Kidney epithelial cell (primary cell): Measurements from ENCODE around the gene MERTK. TPM values are rescaled to one million over a fixed set of nuclear protein-coding genes. Genes with fewer than 3 reads are reported as not detected.
"Not testable (repeated sequence)": the region's sequence is repeated elsewhere in the genome, so short reads cannot be mapped to it uniquely, and the experiment has no call there.

Source experiments
- DNase-seq: peaks from one replicate; pipeline ENCODE4 v3.0.0-alpha.2; 2010; ENCODE audit warnings: low read depth
- H3K27me3 ChIP-seq: 2 replicates; pipeline ENCODE4 v1.6.0; 2011; ENCODE audit warnings: low read length; ENCODE audit not compliant: control insufficient read depth, insufficient read depth
- H3K36me3 ChIP-seq: 2 replicates; pipeline ENCODE4 v1.5.1; 2011; ENCODE audit warnings: low read length; ENCODE audit not compliant: control insufficient read depth, insufficient read depth
- H3K4me3 ChIP-seq: 2 replicates; pipeline ENCODE4 v1.5.1; 2011; ENCODE audit warnings: low read depth, mild to moderate bottlenecking, control low read depth, low read length
- total RNA-seq: library from RNA; depleted of rRNA; stranded (reverse); fragments of >200 nt; gene quantifications from 2 replicates; pipeline ENCODE4 v1.2.3, GENCODE V29; 2015
- TF ChIP-seq, protein P1 (sequence below): IDR thresholded peaks from 2 replicates; pipeline ENCODE4 v1.5.1; 2011; ENCODE audit warnings: mild to moderate bottlenecking, moderate library complexity, low read length, control low read depth, inconsistent platforms; ENCODE audit not compliant: insufficient read depth, poor library complexity, severe bottlenecking

The MERTK gene
- total RNA-seq, 1 donor from 2014 or later, result 4.1 TPM

DNA sequence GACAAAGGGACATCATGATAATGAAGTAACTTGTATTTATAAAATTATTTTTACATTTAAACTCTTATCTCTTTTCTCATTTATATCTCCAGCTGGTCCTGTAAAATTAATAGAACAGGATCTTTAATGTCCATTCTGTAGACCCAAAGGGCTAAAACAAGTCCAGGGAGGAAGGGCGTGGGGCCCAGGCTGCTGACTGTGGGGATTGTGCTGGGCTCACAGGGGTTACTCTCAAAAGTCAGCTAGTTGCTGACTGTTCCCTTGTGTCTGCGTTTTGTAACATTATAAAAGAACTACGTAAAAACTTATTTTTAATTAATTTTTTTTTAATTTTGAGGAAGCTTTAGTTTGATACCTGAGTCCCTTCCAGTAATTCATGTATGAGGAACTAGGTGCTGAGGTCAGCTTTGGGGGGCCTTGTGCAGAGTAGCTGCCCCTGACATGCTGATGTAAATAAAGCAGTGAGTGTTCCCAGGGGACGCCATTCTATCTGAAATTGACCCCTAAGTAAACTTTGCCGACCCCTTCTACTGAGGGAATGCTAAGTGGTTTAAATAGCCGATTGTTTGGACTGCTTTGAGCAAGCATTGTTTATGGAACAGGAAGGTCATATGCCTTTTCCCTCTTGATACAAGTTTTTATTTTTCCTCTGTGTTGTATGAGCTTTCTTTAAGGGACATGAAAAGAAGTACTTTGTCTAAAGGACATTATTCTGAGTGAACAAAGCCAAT lies 56.4 kb downstream of the MERTK start:
- TF ChIP-seq, protein P1, sequence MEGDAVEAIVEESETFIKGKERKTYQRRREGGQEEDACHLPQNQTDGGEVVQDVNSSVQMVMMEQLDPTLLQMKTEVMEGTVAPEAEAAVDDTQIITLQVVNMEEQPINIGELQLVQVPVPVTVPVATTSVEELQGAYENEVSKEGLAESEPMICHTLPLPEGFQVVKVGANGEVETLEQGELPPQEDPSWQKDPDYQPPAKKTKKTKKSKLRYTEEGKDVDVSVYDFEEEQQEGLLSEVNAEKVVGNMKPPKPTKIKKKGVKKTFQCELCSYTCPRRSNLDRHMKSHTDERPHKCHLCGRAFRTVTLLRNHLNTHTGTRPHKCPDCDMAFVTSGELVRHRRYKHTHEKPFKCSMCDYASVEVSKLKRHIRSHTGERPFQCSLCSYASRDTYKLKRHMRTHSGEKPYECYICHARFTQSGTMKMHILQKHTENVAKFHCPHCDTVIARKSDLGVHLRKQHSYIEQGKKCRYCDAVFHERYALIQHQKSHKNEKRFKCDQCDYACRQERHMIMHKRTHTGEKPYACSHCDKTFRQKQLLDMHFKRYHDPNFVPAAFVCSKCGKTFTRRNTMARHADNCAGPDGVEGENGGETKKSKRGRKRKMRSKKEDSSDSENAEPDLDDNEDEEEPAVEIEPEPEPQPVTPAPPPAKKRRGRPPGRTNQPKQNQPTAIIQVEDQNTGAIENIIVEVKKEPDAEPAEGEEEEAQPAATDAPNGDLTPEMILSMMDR, result no peak
- Histone ChIP-seq H3K36me3 (no peaks in the 10 kb centered on the region), H3K27me3 (no peaks in the 10 kb centered on the region), H3K4me3 (no peak overlapping the region)
- DNase-seq, result no peak

- Histone ChIP-seq H3K27me3 (no peaks in the 10 kb centered on the region), H3K4me3 (no peak overlapping the region), H3K36me3 (no peaks in the 10 kb centered on the region)
- TF ChIP-seq, protein P1, result no peak
- no peak for DNase-seq
These were observed 59.5 kb downstream of the MERTK start for GRCh38 chr2:111957872-111958354.

DNA sequence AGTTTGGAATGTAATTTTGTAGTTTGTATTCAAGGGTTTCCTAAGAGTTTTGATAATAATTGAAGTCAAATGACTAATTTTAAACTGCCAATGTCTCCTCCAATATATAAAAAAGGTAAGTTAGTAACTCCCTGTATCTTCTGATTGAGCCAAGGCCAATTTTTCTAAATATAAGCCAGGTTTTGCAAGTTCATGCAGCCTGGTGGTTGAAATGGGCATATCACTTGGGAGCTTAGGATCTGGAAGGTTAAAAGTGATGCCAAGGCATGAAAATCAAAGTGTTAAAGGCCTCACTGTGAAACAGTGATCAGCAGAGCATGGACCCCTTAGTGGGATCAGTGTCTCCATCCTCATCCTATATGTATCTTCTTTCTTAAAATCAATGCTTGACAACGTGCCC lies 60.5 kb downstream of the MERTK start:
- no peak overlapping the region for H3K4me3 ChIP-seq
- DNase-seq, result no peak

DNA sequence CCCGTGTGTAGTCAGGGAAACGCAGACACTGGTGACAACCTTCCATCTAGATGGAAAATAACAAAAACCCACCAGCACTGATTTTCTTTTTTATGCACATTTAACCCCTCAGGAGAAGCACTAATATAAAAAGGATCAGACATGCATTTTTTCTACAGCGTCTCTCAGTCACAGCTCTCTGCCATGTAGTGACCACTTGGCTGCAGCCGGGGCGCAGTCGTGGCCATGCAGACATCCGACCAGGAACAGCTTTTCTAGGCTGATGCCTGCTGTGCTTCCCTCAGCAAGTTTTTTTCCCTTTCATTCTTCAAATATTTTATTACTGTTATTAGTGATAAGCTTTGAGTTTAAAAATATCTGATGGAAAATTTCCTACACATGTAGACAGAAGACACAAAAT lies 63.3 kb downstream of the MERTK start:
- Histone ChIP-seq H3K4me3 (no peak overlapping the region), H3K27me3 (no peaks in the 10 kb centered on the region), H3K36me3 (no peaks in the 10 kb centered on the region)
- TF ChIP-seq, protein P1, result no peak
- DNase-seq, result no peak

More for the DNA sequence above, 60.5 kb downstream of the MERTK start:
- TF ChIP-seq, protein P1, result no peak
- H3K36me3 ChIP-seq, result no peaks in the 10 kb centered on the region
- no peaks in the 10 kb centered on the region for H3K27me3 ChIP-seq

DNA sequence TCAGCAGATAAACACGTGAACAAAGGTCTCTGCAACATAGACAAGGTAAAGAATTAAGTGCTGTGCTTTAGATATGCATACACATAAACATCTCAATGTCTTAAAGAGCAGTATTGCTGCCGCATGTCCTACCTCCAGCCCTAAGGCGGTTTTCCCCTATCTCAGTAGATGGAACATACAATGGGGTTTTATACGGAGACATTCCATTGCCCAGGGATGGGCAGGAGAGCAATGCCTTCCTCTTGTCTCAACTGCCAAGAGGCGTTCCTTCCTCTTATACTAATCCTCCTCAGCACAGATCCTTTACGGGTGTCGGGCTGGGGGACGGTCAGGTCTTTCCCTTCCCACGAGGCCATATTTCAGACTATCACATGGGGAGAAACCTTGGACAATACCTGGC lies 64.7 kb downstream of the MERTK start:
- H3K27me3 ChIP-seq, H3K4me3 ChIP-seq, DNase-seq, H3K36me3 ChIP-seq: not testable (repeated sequence)

- not testable (repeated sequence) for H3K4me3 ChIP-seq, H3K36me3 ChIP-seq, DNase-seq, H3K27me3 ChIP-seq
These were observed 65.1 kb downstream of the MERTK start for GRCh38 chr2:111963508-111963907.

GRCh38 chr2:111965062-111965461 lies 66.7 kb downstream of the MERTK start:
- H3K4me3 ChIP-seq, result no peak overlapping the region
- no peak for DNase-seq
- H3K36me3 ChIP-seq, result no peaks in the 10 kb centered on the region
- no peaks in the 10 kb centered on the region for H3K27me3 ChIP-seq
- TF ChIP-seq, protein P1, result no peak
